HEK293 (cell line): ENCODE measurements around the gene SLC19A1.

Experiments
- HIC1 ChIP-seq: fragments of 450-650 bp; formaldehyde crosslinking; IDR thresholded peaks from 2 replicates; pipeline ENCODE4 v1.5.1; 2016; ENCODE audit warnings: missing biosample characterization, missing genetic modification characterization
- KLF10 ChIP-seq: fragments of 450-650 bp; IDR thresholded peaks from 2 replicates; pipeline ENCODE4 v1.5.1; 2018; ENCODE audit warnings: missing biosample characterization, mild to moderate bottlenecking, missing genetic modification characterization
- MZF1 ChIP-seq: fragments of 450-650 bp; formaldehyde crosslinking; IDR thresholded peaks from 2 replicates; pipeline ENCODE4 v1.5.1; 2017; ENCODE audit warnings: missing biosample characterization, missing genetic modification characterization, borderline replicate concordance
- OVOL3 ChIP-seq: fragments of 450-650 bp; formaldehyde crosslinking; IDR thresholded peaks from 2 replicates; pipeline ENCODE4 v1.5.1; 2016; ENCODE audit warnings: missing biosample characterization, missing genetic modification characterization
- PRDM1 ChIP-seq: fragments of 450-650 bp; formaldehyde crosslinking; IDR thresholded peaks from 2 replicates; pipeline ENCODE4; 2016; ENCODE audit warnings: missing biosample characterization, missing genetic modification characterization
- ZBTB20 ChIP-seq: fragments of 450-650 bp; formaldehyde crosslinking; IDR thresholded peaks from 2 replicates; pipeline ENCODE4 v1.5.1; 2016; ENCODE audit warnings: missing biosample characterization, missing genetic modification characterization
- ZBTB49 ChIP-seq: fragments of 450-650 bp; formaldehyde crosslinking; IDR thresholded peaks from 2 replicates; pipeline ENCODE4 v1.5.1; 2016; ENCODE audit warnings: missing biosample characterization, missing genetic modification characterization, low read depth
- ZNF146 ChIP-seq: fragments of 450-650 bp; formaldehyde crosslinking; IDR thresholded peaks from 2 replicates; pipeline ENCODE4 v1.5.1; 2016; ENCODE audit warnings: missing biosample characterization, missing genetic modification characterization
- ZNF169 ChIP-seq: fragments of 450-650 bp; formaldehyde crosslinking; IDR thresholded peaks from 2 replicates; pipeline ENCODE4 v1.5.1; 2016; ENCODE audit warnings: missing biosample characterization, missing genetic modification characterization
- ZNF23 ChIP-seq: fragments of 450-650 bp; formaldehyde crosslinking; IDR thresholded peaks from 2 replicates; pipeline ENCODE4 v1.5.1; 2016; ENCODE audit warnings: missing biosample characterization, missing genetic modification characterization, borderline replicate concordance
- ZNF311 ChIP-seq: fragments of 450-650 bp; formaldehyde crosslinking; IDR thresholded peaks from 2 replicates; pipeline ENCODE4 v1.5.1; 2017; ENCODE audit warnings: missing biosample characterization, missing genetic modification characterization, borderline replicate concordance
- ZNF335 ChIP-seq: fragments of 450-650 bp; formaldehyde crosslinking; conservative IDR thresholded peaks from 2 replicates; pipeline ENCODE4 v1.5.1; 2016; ENCODE audit warnings: missing biosample characterization, missing genetic modification characterization
- ZNF391 ChIP-seq: fragments of 450-650 bp; formaldehyde crosslinking; IDR thresholded peaks from 2 replicates; pipeline ENCODE4 v1.5.1; 2016; ENCODE audit warnings: low read depth, missing biosample characterization, missing genetic modification characterization, borderline replicate concordance
- ZNF423 ChIP-seq: fragments of 450-650 bp; formaldehyde crosslinking; IDR thresholded peaks from 2 replicates; pipeline ENCODE4 v1.5.1; 2016; ENCODE audit warnings: missing biosample characterization, missing genetic modification characterization
- ZNF433 ChIP-seq: fragments of 450-650 bp; formaldehyde crosslinking; IDR thresholded peaks from 2 replicates; pipeline ENCODE4 v1.5.1; 2016; ENCODE audit warnings: missing biosample characterization, missing genetic modification characterization, low read depth
- ZNF501 ChIP-seq: fragments of 450-650 bp; formaldehyde crosslinking; IDR thresholded peaks from 2 replicates; pipeline ENCODE4 v1.5.1; 2016; ENCODE audit warnings: missing biosample characterization, missing genetic modification characterization
- ZNF513 ChIP-seq: fragments of 450-650 bp; IDR thresholded peaks from 2 replicates; pipeline ENCODE4 v1.5.1; 2018; ENCODE audit warnings: missing biosample characterization, missing genetic modification characterization
- ZNF521 ChIP-seq: fragments of 450-650 bp; formaldehyde crosslinking; IDR thresholded peaks from 2 replicates; pipeline ENCODE4 v1.5.1; 2017; ENCODE audit warnings: missing biosample characterization, mild to moderate bottlenecking, missing genetic modification characterization
- ZNF529 ChIP-seq: fragments of 450-650 bp; formaldehyde crosslinking; IDR thresholded peaks from 2 replicates; pipeline ENCODE4 v1.5.1; 2017; ENCODE audit warnings: missing genetic modification characterization, missing biosample characterization; ENCODE audit not compliant: insufficient replicate concordance
- ZNF530 ChIP-seq: fragments of 450-650 bp; formaldehyde crosslinking; IDR thresholded peaks from 2 replicates; pipeline ENCODE4 v1.5.1; 2016; ENCODE audit warnings: low read depth, missing biosample characterization, missing genetic modification characterization
- ZNF558 ChIP-seq: fragments of 450-650 bp; formaldehyde crosslinking; IDR thresholded peaks from 2 replicates; pipeline ENCODE4 v1.5.1; 2016; ENCODE audit warnings: missing biosample characterization, missing genetic modification characterization
- ZNF561 ChIP-seq: fragments of 450-650 bp; IDR thresholded peaks from 2 replicates; pipeline ENCODE4 v1.5.1; 2018; ENCODE audit warnings: missing biosample characterization, missing genetic modification characterization, borderline replicate concordance
- ZNF624 ChIP-seq: fragments of 450-650 bp; formaldehyde crosslinking; IDR thresholded peaks from 2 replicates; pipeline ENCODE4 v1.5.1; 2017; ENCODE audit warnings: missing biosample characterization, missing genetic modification characterization
- ZNF664 ChIP-seq: fragments of 450-650 bp; formaldehyde crosslinking; IDR thresholded peaks from 2 replicates; pipeline ENCODE4 v1.5.1; 2016; ENCODE audit warnings: missing biosample characterization, missing genetic modification characterization
- ZNF707 ChIP-seq: fragments of 450-650 bp; formaldehyde crosslinking; IDR thresholded peaks from 2 replicates; pipeline ENCODE4 v1.5.1; 2016; ENCODE audit warnings: missing biosample characterization, missing genetic modification characterization
- ZNF785 ChIP-seq: fragments of 450-650 bp; formaldehyde crosslinking; IDR thresholded peaks from 2 replicates; pipeline ENCODE4 v1.5.1; 2016; ENCODE audit warnings: missing biosample characterization, missing genetic modification characterization
- ZNF792 ChIP-seq: fragments of 450-650 bp; formaldehyde crosslinking; IDR thresholded peaks from 2 replicates; pipeline ENCODE4 v1.5.1; 2016; ENCODE audit warnings: missing biosample characterization, missing genetic modification characterization
- TF ChIP-seq, protein P1 (sequence below): fragments of 450-650 bp; formaldehyde crosslinking; IDR thresholded peaks from 2 replicates; pipeline ENCODE4 v1.5.1; 2017; ENCODE audit warnings: missing biosample characterization, missing genetic modification characterization
- TF ChIP-seq, protein P2 (sequence below): fragments of 450-650 bp; formaldehyde crosslinking; IDR thresholded peaks from 2 replicates; pipeline ENCODE4 v1.5.1; 2016; ENCODE audit warnings: missing biosample characterization, missing genetic modification characterization
- TF ChIP-seq, protein P3 (sequence below): fragments of 450-650 bp; formaldehyde crosslinking; IDR thresholded peaks from 2 replicates; pipeline ENCODE4 v1.5.1; 2016; ENCODE audit warnings: missing biosample characterization, missing genetic modification characterization

The SLC19A1 gene

GRCh38 chr21:45554477-45555175, 12.4 kb upstream of the SLC19A1 start (continued):
- TF ChIP-seq ZNF561 (tag by site-specific recombination) = peak; percentile 61; the same call in 1 of the 2 replicates
- no peak for TF ChIP-seq ZNF530 (tag by site-specific recombination)
- TF ChIP-seq KLF10 = peak; percentile 56; the same call in 1 of the 2 replicates
- TF ChIP-seq, protein P1, sequence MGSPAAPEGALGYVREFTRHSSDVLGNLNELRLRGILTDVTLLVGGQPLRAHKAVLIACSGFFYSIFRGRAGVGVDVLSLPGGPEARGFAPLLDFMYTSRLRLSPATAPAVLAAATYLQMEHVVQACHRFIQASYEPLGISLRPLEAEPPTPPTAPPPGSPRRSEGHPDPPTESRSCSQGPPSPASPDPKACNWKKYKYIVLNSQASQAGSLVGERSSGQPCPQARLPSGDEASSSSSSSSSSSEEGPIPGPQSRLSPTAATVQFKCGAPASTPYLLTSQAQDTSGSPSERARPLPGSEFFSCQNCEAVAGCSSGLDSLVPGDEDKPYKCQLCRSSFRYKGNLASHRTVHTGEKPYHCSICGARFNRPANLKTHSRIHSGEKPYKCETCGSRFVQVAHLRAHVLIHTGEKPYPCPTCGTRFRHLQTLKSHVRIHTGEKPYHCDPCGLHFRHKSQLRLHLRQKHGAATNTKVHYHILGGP (tag by site-specific recombination) = no peak
- no peak for TF ChIP-seq ZNF169 (tag by site-specific recombination)
- no peak for TF ChIP-seq ZNF792
- TF ChIP-seq ZNF558 (tag by site-specific recombination) = no peak
- no peak for TF ChIP-seq ZNF23 (tag by site-specific recombination)
- TF ChIP-seq, protein P2, sequence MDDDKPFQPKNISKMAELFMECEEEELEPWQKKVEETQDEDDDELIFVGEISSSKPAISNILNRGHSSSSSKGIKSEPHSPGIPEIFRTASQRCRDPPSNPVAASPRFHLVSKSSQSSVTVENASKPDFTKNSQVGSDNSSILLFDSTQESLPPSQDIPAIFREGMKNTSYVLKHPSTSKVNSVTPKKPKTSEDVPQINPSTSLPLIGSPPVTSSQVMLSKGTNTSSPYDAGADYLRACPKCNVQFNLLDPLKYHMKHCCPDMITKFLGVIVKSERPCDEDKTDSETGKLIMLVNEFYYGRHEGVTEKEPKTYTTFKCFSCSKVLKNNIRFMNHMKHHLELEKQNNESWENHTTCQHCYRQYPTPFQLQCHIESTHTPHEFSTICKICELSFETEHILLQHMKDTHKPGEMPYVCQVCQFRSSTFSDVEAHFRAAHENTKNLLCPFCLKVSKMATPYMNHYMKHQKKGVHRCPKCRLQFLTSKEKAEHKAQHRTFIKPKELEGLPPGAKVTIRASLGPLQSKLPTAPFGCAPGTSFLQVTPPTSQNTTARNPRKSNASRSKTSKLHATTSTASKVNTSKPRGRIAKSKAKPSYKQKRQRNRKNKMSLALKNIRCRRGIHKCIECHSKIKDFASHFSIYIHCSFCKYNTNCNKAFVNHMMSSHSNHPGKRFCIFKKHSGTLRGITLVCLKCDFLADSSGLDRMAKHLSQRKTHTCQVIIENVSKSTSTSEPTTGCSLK (tag by site-specific recombination) = no peak
- no peak for TF ChIP-seq ZNF529 (tag by site-specific recombination)
- TF ChIP-seq ZBTB20 (tag by site-specific recombination) = peak; percentile 35; the same call in 1 of the 2 replicates
- no peak for TF ChIP-seq ZNF513
- TF ChIP-seq ZNF391 (tag by site-specific recombination) = no peak
- TF ChIP-seq ZNF501 (tag by site-specific recombination) = no peak
- TF ChIP-seq ZNF664 (tag by site-specific recombination) = no peak
- TF ChIP-seq ZBTB49 = no peak
- no peak for TF ChIP-seq ZNF521 (tag by site-specific recombination)
- TF ChIP-seq OVOL3 (tag by site-specific recombination) = no peak
- TF ChIP-seq ZNF433 (tag by site-specific recombination) = no peak
- TF ChIP-seq, protein P3, sequence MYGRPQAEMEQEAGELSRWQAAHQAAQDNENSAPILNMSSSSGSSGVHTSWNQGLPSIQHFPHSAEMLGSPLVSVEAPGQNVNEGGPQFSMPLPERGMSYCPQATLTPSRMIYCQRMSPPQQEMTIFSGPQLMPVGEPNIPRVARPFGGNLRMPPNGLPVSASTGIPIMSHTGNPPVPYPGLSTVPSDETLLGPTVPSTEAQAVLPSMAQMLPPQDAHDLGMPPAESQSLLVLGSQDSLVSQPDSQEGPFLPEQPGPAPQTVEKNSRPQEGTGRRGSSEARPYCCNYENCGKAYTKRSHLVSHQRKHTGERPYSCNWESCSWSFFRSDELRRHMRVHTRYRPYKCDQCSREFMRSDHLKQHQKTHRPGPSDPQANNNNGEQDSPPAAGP = no peak; the same call in none of the 2 replicates
- no peak for TF ChIP-seq ZNF423
- TF ChIP-seq HIC1 (tag by site-specific recombination) = no peak
- TF ChIP-seq MZF1 (tag by site-specific recombination) = no peak
- TF ChIP-seq ZNF146 (tag by site-specific recombination) = no peak
- TF ChIP-seq ZNF624 (tag by site-specific recombination) = no peak
- TF ChIP-seq ZNF707 (tag by site-specific recombination) = no peak
- no peak for TF ChIP-seq ZNF311 (tag by site-specific recombination)
- TF ChIP-seq ZNF335 (tag by site-specific recombination) = no peak
- TF ChIP-seq ZNF785 (tag by site-specific recombination) = no peak
- no peak; the same call in 1 of the 2 replicates for TF ChIP-seq PRDM1
